HG03558 (cell line): ENCODE data around the gene STAP2.
"Not testable (repeated sequence)": the region's sequence is repeated elsewhere in the genome, so short reads cannot be mapped to it uniquely, and the experiment has no call there.

Experiments used
- ATAC-seq: cut with Tn5 transposase; IDR thresholded peaks from one replicate; pipeline ENCODE4 v1.9.1; 2021; ENCODE audit warnings: moderate number of reproducible peaks; ENCODE audit not compliant: unreplicated experiment; ENCODE audit errors: extremely low read depth

Gene STAP2

GRCh38 chr19:4303819-4304537, 34.6 kb downstream of the STAP2 start:
- no peak for ATAC-seq

GRCh38 chr19:4302243-4302640, 36.4 kb downstream of the STAP2 start, which contains the start of gene TMIGD2:
Gene TMIGD2, minus strand, starts transcription at chr19:4302389. Its CDS starts 4 bp downstream, at chr19:4302385.
- no peak for ATAC-seq

- no peak for ATAC-seq
These were observed 36.9 kb downstream of the STAP2 start for GRCh38 chr19:4301590-4302242.

GRCh38 chr19:4300589-4300988, 38.0 kb downstream of the STAP2 start:
- ATAC-seq: no peak

GRCh38 chr19:4298810-4299550, 39.6 kb downstream of the STAP2 start:
- ATAC-seq: no peak

GRCh38 chr19:4297901-4298809, 40.5 kb downstream of the STAP2 start:
- ATAC-seq: no peak

GRCh38 chr19:4295972-4296771, 42.5 kb downstream of the STAP2 start:
- no peak for ATAC-seq

- no peak for ATAC-seq
These were observed 44.2 kb downstream of the STAP2 start for GRCh38 chr19:4294389-4294788.

GRCh38 chr19:4292515-4292914, 46.1 kb downstream of the STAP2 start:
- no peak for ATAC-seq

GRCh38 chr19:4291184-4291732, 47.4 kb downstream of the STAP2 start:
- ATAC-seq: no peak

GRCh38 chr19:4288091-4288777, 50.4 kb downstream of the STAP2 start:
- ATAC-seq: no peak

GRCh38 chr19:4286141-4286540, 52.5 kb downstream of the STAP2 start:
- ATAC-seq: not testable (repeated sequence)

- no peak for ATAC-seq
These were observed 53.7 kb downstream of the STAP2 start for GRCh38 chr19:4284974-4285373.

GRCh38 chr19:4284176-4284958, 54.3 kb downstream of the STAP2 start:
- ATAC-seq: no peak

GRCh38 chr19:4279530-4280422, 58.9 kb downstream of the STAP2 start:
- ATAC-seq: no peak

- no peak for ATAC-seq
These were observed 59.4 kb downstream of the STAP2 start for GRCh38 chr19:4279267-4279529.
